Pancreas (tissue), 10 donors: Measurements from ENCODE around the gene HPN. TPM values are rescaled to one million over a fixed set of nuclear protein-coding genes. Genes with fewer than 3 reads are reported as not detected.

Source experiments
- ATAC-seq, 4 donors: fragments of 200-7000 bp; cut with Tn5 transposase; one replicate each; pipeline versions ENCODE4 v1.8.0 to v1.9.1; 2020; ENCODE audit warnings: mild to moderate bottlenecking in 4 of 4, moderate library complexity in 4 of 4
- DNase-seq, 6 donors: peaks; one replicate each; pipeline ENCODE4 v3.0.0-alpha.2; 2020
- FAIRE-seq: peaks from 2 replicates; lab custom pipeline; 2012; peaks lifted over from hg19 to GRCh38; lab: Jason Lieb, UNC
- H3K27ac ChIP-seq, 4 donors: fragments of 200-600 bp; sonication (generic); 1 replicate in 3 of 4; 2 replicates in 1 of 4; pipeline versions ENCODE4 v1.5.0 to v1.8.0; 2020
- H3K27me3 ChIP-seq, 4 donors: fragments of 200-600 bp; one replicate each; pipeline ENCODE4 v1.8.0; 2021
- H3K36me3 ChIP-seq, 3 donors: fragments of 200-600 bp; sonication (generic) in 1 of 3; one replicate each; pipeline versions ENCODE4 v1.5.0 to v1.8.0; 2020 to 2021
- H3K4me1 ChIP-seq, 3 donors: fragments of 200-600 bp; one replicate each; pipeline ENCODE4 v1.8.0; 2021
- H3K4me3 ChIP-seq, 4 donors: fragments of 200-600 bp; sonication (generic) in 2 of 4; one replicate each; pipeline versions ENCODE4 v1.5.0 to v1.8.0; 2020 to 2021
- H3K9me3 ChIP-seq, 4 donors: fragments of 200-600 bp; one replicate each; pipeline ENCODE4 v1.8.0; 2021
- WGBS, 2 donors: extraction: QIAGEN DNeasy Blood & Tissue Kit; methylation state at CpG; one replicate each; pipeline ENCODE4 v1.1.7; 2013; 5-methylcytosine and 5-hydroxymethylcytosine counted together
- intact Hi-C, 3 donors: fragments of 100-400 bp; cut with DNase I; formaldehyde crosslinking; loops; one replicate each; pipeline versions ENCODE4 v1.11.1 to v1.14.2; 2022
- polyA plus RNA-seq, 2 donors: library from polyadenylated mRNA; stranded (reverse); fragments of 200-250 nt; gene quantifications; one replicate each; pipeline ENCODE4 v1.2.3, GENCODE V29; 2013
- total RNA-seq, 6 donors: library from RNA; stranded (reverse); fragmentation: NEBNext Ultra II Directional in 4 of 6; extraction: Animal tissue kit (Norgen Biotek cat#: 25700) in 4 of 6; gene quantifications; one replicate each; pipeline versions ENCODE4 v1.2.1 to v1.2.4, GENCODE V29; 2021 to 2023
- TF ChIP-seq, protein P1 (sequence below), 4 donors: fragments of 200-600 bp; sonication (generic) in 3 of 4; IDR thresholded peaks; one replicate each; pipeline versions ENCODE4 v1.5.0 to v1.8.0; 2021; ENCODE audit warnings: antibody characterized with exemption in 4 of 4
- donor health status: healthy with polysubstance abuse.
- donor health status: DM: no; HTN: no; CAD: no; lungs with moderate emphysema.
- donor health status: DM: no; HTN: no; CAD: no.
- donor health status: control.
- donor health status: control.
- donor health status: Bipolar disorder and iron deficiency.
- donor health status: DM: yes; HTN: yes; CAD: no.
- donor health status: DM: no; HTN: no; CAD: no.
- donor health status: DM: no; HTN: no; CAD: no.
- donor health status: DM: yes; HTN: yes; CAD: no.

Gene HPN
- total and polyA plus RNA-seq, 8 donors = 93.0 to 238 (median 124) TPM

DNA sequence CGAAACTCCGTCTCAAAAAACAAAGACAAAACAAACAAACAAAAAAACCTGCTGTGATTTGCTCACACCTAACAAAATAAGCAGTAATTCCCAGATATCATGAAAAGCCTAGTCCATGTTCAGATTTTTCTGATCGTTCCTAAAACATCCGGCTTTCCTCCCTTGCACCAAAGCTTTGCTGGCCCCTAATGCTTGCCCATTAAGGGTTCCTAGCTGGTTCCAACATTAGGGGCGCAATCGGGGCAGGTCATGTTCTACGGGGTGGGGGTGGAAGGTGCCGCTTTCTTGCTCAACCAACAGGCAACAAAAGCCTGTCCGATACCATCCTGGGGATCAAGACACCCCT, 48.6 kb downstream of the HPN start:
- TF ChIP-seq, protein P1, sequence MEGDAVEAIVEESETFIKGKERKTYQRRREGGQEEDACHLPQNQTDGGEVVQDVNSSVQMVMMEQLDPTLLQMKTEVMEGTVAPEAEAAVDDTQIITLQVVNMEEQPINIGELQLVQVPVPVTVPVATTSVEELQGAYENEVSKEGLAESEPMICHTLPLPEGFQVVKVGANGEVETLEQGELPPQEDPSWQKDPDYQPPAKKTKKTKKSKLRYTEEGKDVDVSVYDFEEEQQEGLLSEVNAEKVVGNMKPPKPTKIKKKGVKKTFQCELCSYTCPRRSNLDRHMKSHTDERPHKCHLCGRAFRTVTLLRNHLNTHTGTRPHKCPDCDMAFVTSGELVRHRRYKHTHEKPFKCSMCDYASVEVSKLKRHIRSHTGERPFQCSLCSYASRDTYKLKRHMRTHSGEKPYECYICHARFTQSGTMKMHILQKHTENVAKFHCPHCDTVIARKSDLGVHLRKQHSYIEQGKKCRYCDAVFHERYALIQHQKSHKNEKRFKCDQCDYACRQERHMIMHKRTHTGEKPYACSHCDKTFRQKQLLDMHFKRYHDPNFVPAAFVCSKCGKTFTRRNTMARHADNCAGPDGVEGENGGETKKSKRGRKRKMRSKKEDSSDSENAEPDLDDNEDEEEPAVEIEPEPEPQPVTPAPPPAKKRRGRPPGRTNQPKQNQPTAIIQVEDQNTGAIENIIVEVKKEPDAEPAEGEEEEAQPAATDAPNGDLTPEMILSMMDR (IDR thresholded peaks at IDR 0.05) = no peak
- H3K27ac ChIP-seq = peak overlapping the region; percentile 38 to 67 (median 48)
- WGBS, 2 donors = 13 to 14% methylated on average over 9 of the region's 9 CpGs
- FAIRE-seq = no peak
- no peak for DNase-seq
- H3K4me1 ChIP-seq = no peaks in the 10 kb centered on the region
- ATAC-seq = peak; percentile 7 to 19 (median 18)
- H3K4me3 ChIP-seq = peak overlapping the region in 2 of 4 donors; percentile 40 to 49
- no peaks in the 10 kb centered on the region for H3K27me3 ChIP-seq
- intact Hi-C loops = no loop called here
- H3K36me3 ChIP-seq = no peaks in the 10 kb centered on the region
- no peaks in the 10 kb centered on the region for H3K9me3 ChIP-seq

- 3 to 4% methylated on average over 36 of the region's 36 CpGs for WGBS, 2 donors
- TF ChIP-seq, protein P1 (IDR thresholded peaks at IDR 0.05) = peak; percentile 29 to 62 (median 47)
- ATAC-seq (peak; percentile 93 to 97 (median 94)), DNase-seq (peak; percentile 76 to 92 (median 81)), FAIRE-seq (no peak)
- intact Hi-C loops = no loop called here
- Histone ChIP-seq H3K36me3 (no peaks in the 10 kb centered on the region), H3K27me3 (no peaks in the 10 kb centered on the region), H3K27ac (peak overlapping the region; percentile 38 to 67 (median 48)), H3K4me3 (peak overlapping the region; percentile 2 to 49 (median 24)), H3K9me3 (no peaks in the 10 kb centered on the region), H3K4me1 (no peaks in the 10 kb centered on the region)
These were observed 49.1 kb downstream of the HPN start for GRCh38 chr19:35090506-35091214.

DNA sequence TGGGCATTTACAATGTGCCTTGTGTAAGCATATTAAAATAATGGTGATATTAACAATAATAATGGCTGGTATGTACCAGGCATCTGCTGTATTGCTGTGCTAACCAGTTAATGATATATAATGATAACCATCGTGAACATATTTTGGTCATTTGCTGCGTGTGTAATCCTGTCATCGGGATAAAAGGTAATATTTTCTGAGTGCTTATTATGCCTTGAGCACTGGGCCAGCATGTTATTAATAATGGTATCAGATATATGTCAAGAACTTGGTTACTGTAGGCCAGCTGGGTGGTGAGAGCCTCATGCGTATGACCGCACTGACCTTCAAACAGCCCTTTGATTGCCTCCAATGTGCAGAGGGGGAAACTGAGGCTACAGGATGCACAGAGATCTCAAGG, 51.9 kb downstream of the HPN start:
- no peak for ATAC-seq
- 80% methylated on average over 5 of the region's 5 CpGs for WGBS, 2 donors
- Histone ChIP-seq H3K36me3 (no peaks in the 10 kb centered on the region), H3K4me1 (peaks cover 0 to 2% (median under 1%) of the 10 kb centered on the region in 3 donors), H3K27me3 (no peaks in the 10 kb centered on the region), H3K4me3 (no peak overlapping the region), H3K9me3 (no peaks in the 10 kb centered on the region), H3K27ac (no peak overlapping the region)
- TF ChIP-seq, protein P1 (IDR thresholded peaks at IDR 0.05) = no peak
- DNase-seq = no peak
- no peak for FAIRE-seq
- intact Hi-C loops = no loop called here

DNA sequence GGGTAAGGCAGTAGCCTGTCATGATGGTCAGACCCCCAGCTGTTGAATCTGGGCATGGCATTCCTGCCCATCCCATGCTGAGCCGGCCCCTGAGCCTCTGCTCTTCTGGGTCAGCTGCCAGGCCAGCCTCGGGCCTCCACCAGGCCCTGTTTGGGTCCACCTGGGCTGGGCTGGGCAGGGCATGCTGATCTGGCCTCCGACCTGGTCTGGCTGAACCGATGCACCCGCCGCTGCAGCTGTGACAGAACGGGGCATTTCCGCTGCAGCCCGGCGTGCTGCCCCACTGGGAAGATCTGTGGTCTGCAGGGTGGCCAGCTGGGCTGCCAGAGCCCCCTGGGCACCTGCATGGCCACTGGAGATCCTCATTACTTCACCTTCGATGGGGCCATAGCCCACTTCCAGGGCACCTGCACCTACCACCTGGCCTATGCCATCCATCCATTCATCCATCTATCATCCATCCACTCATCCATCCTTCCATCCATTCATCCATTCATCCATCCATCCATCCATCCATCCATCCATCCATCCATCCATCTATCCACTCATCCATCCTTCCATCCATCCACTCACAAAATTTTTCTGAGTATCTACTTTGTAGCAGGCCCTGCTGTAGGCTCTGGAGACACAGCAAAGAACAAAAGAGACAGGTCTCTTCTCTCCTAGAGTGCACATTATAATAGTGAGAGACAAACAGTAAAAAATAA, 52.6 kb downstream of the HPN start:
- Histone ChIP-seq H3K4me1 (peaks cover 0 to 8% (median 5%) of the 10 kb centered on the region in 3 donors), H3K27ac (no peak overlapping the region), H3K9me3 (no peaks in the 10 kb centered on the region), H3K4me3 (no peak overlapping the region), H3K36me3 (no peaks in the 10 kb centered on the region), H3K27me3 (no peaks in the 10 kb centered on the region)
- TF ChIP-seq, protein P1 (IDR thresholded peaks at IDR 0.05) = no peak
- no peak for ATAC-seq
- no peak for FAIRE-seq
- intact Hi-C loops = no loop called here
- whole genome bisulfite sequencing, 2 donors = 91 to 93% methylated on average over 11 of the region's 11 CpGs
- peak in 1 of 6 donors; percentile 63 for DNase-seq
